Ovary (tissue), 3 donors: Measurements from ENCODE around the gene RPS6KA4.

ENCODE experiments used
- CTCF ChIP-seq, 3 donors: fragments of 450-650 bp in 2 of 3; fragments of 200-600 bp in 1 of 3; IDR thresholded peaks; one replicate each; pipeline versions ENCODE4 v1.5.1 to v1.8.0; 2016 to 2022; ENCODE audit warnings: antibody characterized with exemption in 3 of 3, mild to moderate bottlenecking in 1 of 3
- EP300 ChIP-seq: sonication (generic); formaldehyde crosslinking; IDR thresholded peaks from one replicate; pipeline ENCODE4 v1.6.1; 2017; ENCODE audit warnings: antibody characterized with exemption
- POLR2A ChIP-seq: fragments of 450-650 bp; IDR thresholded peaks from one replicate; pipeline ENCODE4 v1.6.1; 2017; ENCODE audit warnings: antibody characterized with exemption, mild to moderate bottlenecking, moderate library complexity
- donor health status: DM: no; HTN: no; CAD: no.

- TF ChIP-seq CTCF (IDR thresholded peaks at IDR 0.05) (no peak), POLR2A (no peak), EP300 (no peak)
These were observed 942 bp upstream of the RPS6KA4 start for GRCh38 chr11:64357904-64358535.
